PC-3 (cell line): ENCODE measurements around the gene RHCE. TPM values are rescaled to one million over a fixed set of nuclear protein-coding genes. Genes with fewer than 3 reads are reported as not detected.

Experiments
- ATAC-seq: fragments of 200-7000 bp; cut with Tn5 transposase; 2 replicates; pipeline ENCODE4 v1.9.1; 2020; ENCODE audit warnings: mild to moderate bottlenecking, moderate library complexity
- BruUV-seq: library from RNA; stranded (reverse); fragments of 400-500 nt; replicated peaks from 2 replicates; lab custom pipeline; 2021; lab: Mats Ljungman, UMichigan
- CTCF ChIA-PET: fragments of 300-600 bp; sonication (Branson Sonifier 250); formaldehyde crosslinking; loops from one replicate; lab custom pipeline; 2022; ENCODE audit warnings: antibody characterized with exemption; lab: Charles Lee
- POLR2A ChIA-PET: fragments of 300-600 bp; sonication (Branson Sonifier 250); formaldehyde crosslinking; loops from one replicate; lab custom pipeline; 2022; ENCODE audit warnings: antibody characterized with exemption; ENCODE audit not compliant: unreplicated experiment; lab: Charles Lee
- DNase-seq: peaks from one replicate; pipeline ENCODE4 v3.0.0-alpha.2; 2015
- H2AFZ ChIP-seq: fragments of 300-600 bp; sonication (generic); 2 replicates; pipeline ENCODE4 v1.6.0; 2016; ENCODE audit warnings: antibody characterized with exemption, low read length
- H3F3A ChIP-seq: fragments of 300-600 bp; sonication (generic); one replicate; pipeline ENCODE4 v1.6.0; 2017; ENCODE audit warnings: antibody characterized with exemption, low read length, control low read depth, mild to moderate bottlenecking; ENCODE audit not compliant: unreplicated experiment
- H3K27ac ChIP-seq: fragments of 300-600 bp; sonication (generic); 2 replicates; pipeline ENCODE4 v1.5.1; 2016; ENCODE audit warnings: mild to moderate bottlenecking, low read length
- H3K27me3 ChIP-seq: fragments of 300-600 bp; sonication (generic); 2 replicates; pipeline ENCODE4 v1.6.1; 2016; ENCODE audit warnings: low read length, mixed read lengths
- H3K36me3 ChIP-seq: fragments of 300-600 bp; sonication (generic); 2 replicates; pipeline ENCODE4 v1.6.1; 2016; ENCODE audit warnings: low read depth, mixed run types, low read length, mixed read lengths
- H3K4me1 ChIP-seq: fragments of 300-600 bp; sonication (generic); 2 replicates; pipeline ENCODE4 v1.5.1; 2016; ENCODE audit warnings: low read length; ENCODE audit not compliant: insufficient read depth
- H3K4me2 ChIP-seq: fragments of 300-600 bp; sonication (generic); 2 replicates; pipeline ENCODE4 v1.6.0; 2016; ENCODE audit warnings: low read length
- H3K4me3 ChIP-seq: fragments of 300-600 bp; sonication (generic); 2 replicates; pipeline ENCODE4 v1.5.1; 2016; ENCODE audit warnings: mild to moderate bottlenecking, low read length, mixed read lengths
- H3K79me2 ChIP-seq: fragments of 300-600 bp; sonication (generic); 2 replicates; pipeline ENCODE4 v1.6.1; 2017; ENCODE audit warnings: low read length, mixed read lengths
- H3K9ac ChIP-seq: fragments of 300-600 bp; sonication (generic); 2 replicates; pipeline ENCODE4 v1.6.0; 2016; ENCODE audit warnings: mild to moderate bottlenecking, low read length
- H3K9me2 ChIP-seq: fragments of 300-600 bp; sonication (generic); replicated peaks from 2 replicates; pipeline ENCODE4 v1.6.1; 2016; ENCODE audit warnings: mixed run types, low read length, mixed read lengths
- H3K9me3 ChIP-seq: fragments of 300-600 bp; sonication (generic); 2 replicates; pipeline ENCODE4 v1.6.1; 2016; ENCODE audit warnings: low read length, mixed read lengths
- H4K20me1 ChIP-seq: fragments of 300-600 bp; sonication (generic); 2 replicates; pipeline ENCODE4 v1.6.1; 2016; ENCODE audit warnings: low read length, mixed read lengths
- EZH2 ChIP-seq: fragments of 300-600 bp; sonication (generic); IDR thresholded peaks from one replicate; pipeline ENCODE4 v1.6.1; 2017; ENCODE audit warnings: antibody characterized with exemption, mild to moderate bottlenecking, low read length; ENCODE audit not compliant: unreplicated experiment
- EZH2phosphoT487 ChIP-seq: fragments of 300-600 bp; sonication (generic); IDR thresholded peaks from 2 replicates; pipeline ENCODE4 v1.6.1; 2018; ENCODE audit warnings: mild to moderate bottlenecking, antibody characterized with exemption, low read length, borderline replicate concordance
- intact Hi-C: fragments of 100-400 bp; cut with micrococcal nuclease; formaldehyde crosslinking; loops from 2 replicates; pipeline ENCODE4 v1.9.0; 2023
- total RNA-seq: library from RNA; depleted of rRNA; stranded (reverse); fragments of >200 nt; gene quantifications from 2 replicates; pipeline ENCODE4 v1.2.3, GENCODE V29; 2014
- TF ChIP-seq, protein P1 (sequence below): fragments of 300-600 bp; sonication (generic); conservative IDR thresholded peaks from 2 replicates; pipeline ENCODE4 v1.5.1; 2017; ENCODE audit warnings: antibody characterized with exemption, low read depth, mild to moderate bottlenecking, low read length

The RHCE gene
- total RNA-seq, 1 experiment from 2014 or later: 1.1 TPM

DNA sequence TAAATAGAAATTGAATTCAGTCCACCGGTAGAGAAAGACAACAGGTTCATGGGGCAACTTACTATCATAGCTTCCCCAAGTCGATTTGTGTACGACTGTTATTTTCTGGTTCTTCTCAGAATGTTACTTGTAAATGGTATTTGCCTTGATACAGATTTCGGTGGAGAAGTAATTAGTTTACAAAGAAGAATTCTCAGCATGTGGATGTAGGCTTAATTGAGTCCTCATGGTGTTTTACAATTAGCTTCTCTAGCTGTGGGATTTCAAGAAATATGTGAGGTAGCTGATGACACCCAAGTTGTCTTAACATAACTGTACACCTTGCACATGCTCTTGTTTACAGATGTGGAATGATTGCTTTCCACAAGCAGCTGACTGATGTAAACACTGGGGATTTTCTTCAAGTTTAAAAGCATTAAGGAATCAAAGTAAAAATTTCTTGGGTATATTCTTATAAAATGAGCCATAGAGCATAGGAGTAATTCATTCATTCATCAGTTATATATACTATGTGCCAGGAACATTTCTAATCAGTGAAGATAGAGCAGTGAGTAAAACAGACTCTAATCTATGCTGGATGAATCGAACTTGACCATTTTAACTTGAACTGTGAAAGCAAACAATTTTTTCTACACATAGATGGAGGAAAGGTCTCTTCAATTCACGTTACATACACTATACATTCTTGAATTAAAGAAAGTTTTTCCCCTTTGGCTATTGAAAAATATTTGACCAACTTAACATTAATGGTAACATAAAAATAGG, 11.5 kb upstream of the RHCE start:
- peaks cover 33% of the 10 kb centered on the region for H3K4me1 ChIP-seq
- H3K79me2 ChIP-seq: peaks cover 59% of the 10 kb centered on the region
- H3K9me3 ChIP-seq: no peaks in the 10 kb centered on the region
- POLR2A ChIA-PET: no interaction called here
- ATAC-seq (no peak), DNase-seq (peak; percentile 19)
- H3K27ac ChIP-seq: no peak overlapping the region
- TF ChIP-seq, protein P1, sequence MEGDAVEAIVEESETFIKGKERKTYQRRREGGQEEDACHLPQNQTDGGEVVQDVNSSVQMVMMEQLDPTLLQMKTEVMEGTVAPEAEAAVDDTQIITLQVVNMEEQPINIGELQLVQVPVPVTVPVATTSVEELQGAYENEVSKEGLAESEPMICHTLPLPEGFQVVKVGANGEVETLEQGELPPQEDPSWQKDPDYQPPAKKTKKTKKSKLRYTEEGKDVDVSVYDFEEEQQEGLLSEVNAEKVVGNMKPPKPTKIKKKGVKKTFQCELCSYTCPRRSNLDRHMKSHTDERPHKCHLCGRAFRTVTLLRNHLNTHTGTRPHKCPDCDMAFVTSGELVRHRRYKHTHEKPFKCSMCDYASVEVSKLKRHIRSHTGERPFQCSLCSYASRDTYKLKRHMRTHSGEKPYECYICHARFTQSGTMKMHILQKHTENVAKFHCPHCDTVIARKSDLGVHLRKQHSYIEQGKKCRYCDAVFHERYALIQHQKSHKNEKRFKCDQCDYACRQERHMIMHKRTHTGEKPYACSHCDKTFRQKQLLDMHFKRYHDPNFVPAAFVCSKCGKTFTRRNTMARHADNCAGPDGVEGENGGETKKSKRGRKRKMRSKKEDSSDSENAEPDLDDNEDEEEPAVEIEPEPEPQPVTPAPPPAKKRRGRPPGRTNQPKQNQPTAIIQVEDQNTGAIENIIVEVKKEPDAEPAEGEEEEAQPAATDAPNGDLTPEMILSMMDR: no peak
- no peak for TF ChIP-seq EZH2
- no peak for TF ChIP-seq EZH2phosphoT487
- CTCF ChIA-PET: interaction anchor here (0.7 kb wide), 1 partner anchor 177 kb away, joined by 3 read pairs; no protein-coding TSS in a partner anchor
- TSS peak; percentile 49 for BruUV-seq
- peak overlapping the region; percentile 79 for H3K9ac ChIP-seq
- no peaks in the 10 kb centered on the region for H3K9me2 ChIP-seq
- H3K27me3 ChIP-seq: no peaks in the 10 kb centered on the region
- peaks cover 14% of the 10 kb centered on the region; the same call in 1 of the 2 replicates for H4K20me1 ChIP-seq
- intact Hi-C loops: loop anchor here (5.0 to 10.0 kb wide), 2 partner anchors 70 to 97 kb away; partner anchors contain the start of gene TMEM50A
- H3K36me3 ChIP-seq: no peaks in the 10 kb centered on the region
- H3K4me3 ChIP-seq: peak overlapping the region; percentile 92
- H3F3A ChIP-seq: no peaks in the 10 kb centered on the region
- H2AFZ ChIP-seq: peak overlapping the region; percentile 45
- peak overlapping the region; percentile 89 for H3K4me2 ChIP-seq

DNA sequence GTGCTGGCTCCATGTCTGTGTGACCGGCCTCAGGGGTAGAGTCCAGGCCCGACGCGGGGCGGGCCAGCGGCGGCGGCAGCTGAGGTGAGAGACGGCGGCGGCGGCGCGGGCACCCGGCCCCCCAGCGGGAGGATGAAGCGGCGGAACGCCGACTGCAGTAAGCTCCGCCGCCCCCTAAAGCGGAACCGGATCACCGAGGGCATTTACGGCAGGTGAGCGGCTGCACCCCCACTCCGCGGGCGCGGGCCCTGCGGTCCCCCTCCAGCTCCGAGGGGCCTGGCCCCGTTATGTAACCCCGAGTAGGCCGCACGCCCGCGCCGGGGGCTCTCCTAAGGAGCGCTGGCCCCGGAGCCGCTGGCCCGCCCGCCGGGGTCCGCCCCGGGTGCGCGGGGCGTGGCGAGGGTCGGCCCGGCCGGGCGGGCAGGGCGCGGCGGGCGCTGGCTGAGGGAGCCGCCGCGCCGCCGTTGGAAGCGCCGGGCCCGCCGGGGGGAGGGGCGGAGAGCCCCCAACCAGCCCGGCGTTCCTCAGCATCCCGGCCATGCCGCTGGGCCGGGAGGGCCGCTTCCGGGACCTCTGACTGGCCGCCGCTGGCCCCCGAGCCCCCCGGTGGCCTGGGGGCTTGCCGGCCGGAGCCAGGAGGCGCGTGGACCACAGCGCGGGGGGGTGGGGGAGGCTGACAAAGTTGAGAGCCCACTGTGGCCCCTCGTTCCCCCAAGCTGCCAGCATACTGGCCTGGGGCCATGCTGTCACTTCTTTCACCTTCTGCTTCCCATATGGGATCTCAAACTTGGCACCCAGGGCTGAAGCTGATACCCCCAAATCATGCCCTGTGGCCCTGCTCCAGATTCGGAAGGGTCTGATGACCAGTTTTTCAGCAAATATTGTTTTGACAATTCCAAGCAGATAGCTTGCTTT, 10.6 kb upstream of the RHCE start:
- H3F3A ChIP-seq: no peaks in the 10 kb centered on the region

More for the DNA sequence above, 10.6 kb upstream of the RHCE start:
- BruUV-seq: no TSS peak
- Histone ChIP-seq H3K4me1 (peaks cover 33% of the 10 kb centered on the region), H3K4me3 (peak overlapping the region; percentile 92), H3K79me2 (peaks cover 50% of the 10 kb centered on the region), H4K20me1 (peaks cover 14% of the 10 kb centered on the region; the same call in 1 of the 2 replicates), H3K27ac (no peak overlapping the region), H3K4me2 (peak overlapping the region; percentile 93), H3K27me3 (no peaks in the 10 kb centered on the region), H2AFZ (peak overlapping the region; percentile 84), H3K9me3 (no peaks in the 10 kb centered on the region), H3K9ac (peak overlapping the region; percentile 79), H3K9me2 (no peaks in the 10 kb centered on the region), H3K36me3 (no peaks in the 10 kb centered on the region)
- intact Hi-C loops: loop anchor here (5.0 to 10.0 kb wide), 2 partner anchors 71 to 96 kb away; partner anchors contain the start of gene TMEM50A
- no peak for TF ChIP-seq EZH2phosphoT487
- TF ChIP-seq EZH2: no peak
- TF ChIP-seq, protein P1: no peak
- CTCF ChIA-PET: no interaction called here
- ATAC-seq (peak; percentile 8), DNase-seq (no peak)
- POLR2A ChIA-PET: no interaction called here
